Muscle of arm (tissue), 14 donors: ENCODE results near the gene CENPN. TPM values are rescaled to one million over a fixed set of nuclear protein-coding genes. Genes with fewer than 3 reads are reported as not detected.

ENCODE experiments used
- DNase-seq: peaks from one replicate; pipeline ENCODE4 v3.0.0-alpha.2; 2013
- long read RNA-seq, 11 donors: transcript quantifications; one replicate each; lab custom pipeline, GENCODE V29; 2026
- polyA plus RNA-seq, 12 donors: library from polyadenylated mRNA; unstranded; fragments of 120-200 nt; gene quantifications; one replicate each; pipeline ENCODE4 v1.2.1, GENCODE V29; 2013; ENCODE audit not compliant: insufficient read length in 12 of 12

CENPN gene
- 10 to 100 TPM in 10 of 12 donors, 1 to 10 TPM in 1, not detected in 1; 8.0 to 22.4 (median 14.9) TPM for polyA plus RNA-seq
- long read RNA-seq, donor 1, transcript CENPN-201 (7 exons, 1,398 nt), result major isoform, 7 of 8 reads
- long read RNA-seq, donor 1, partial matches to known transcripts, result 0 of 8 reads
- long read RNA-seq, donor 1, other reads (novel, unspliced or antisense), result 0 of 8 reads
- long read RNA-seq, donor 2, transcript CENPN-201 (7 exons, 1,398 nt), result major isoform, 8 of 10 reads
- long read RNA-seq, donor 2, partial matches to known transcripts, result 0 of 10 reads
- long read RNA-seq, donor 2, other reads (novel, unspliced or antisense), result 0 of 10 reads
- long read RNA-seq, donor 3, result 0 reads
- long read RNA-seq, donor 4, partial matches to known transcripts, result 0 of 3 reads
- long read RNA-seq, donor 4, other reads (novel, unspliced or antisense), result 0 of 3 reads
- long read RNA-seq, donor 5, partial matches to known transcripts, result 54 of 123 reads
- long read RNA-seq, donor 5, other reads (novel, unspliced or antisense), result 67 of 123 reads
- long read RNA-seq, donor 6, transcript CENPN-201 (7 exons, 1,398 nt), result major isoform, 5 of 7 reads
- long read RNA-seq, donor 6, partial matches to known transcripts, result 0 of 7 reads
- long read RNA-seq, donor 6, other reads (novel, unspliced or antisense), result 0 of 7 reads
- long read RNA-seq, donor 7, partial matches to known transcripts, result 0 of 4 reads
- long read RNA-seq, donor 7, other reads (novel, unspliced or antisense), result 0 of 4 reads
- long read RNA-seq, donor 8, partial matches to known transcripts, result 0 of 4 reads
- long read RNA-seq, donor 8, other reads (novel, unspliced or antisense), result 0 of 4 reads
- long read RNA-seq, donor 9, partial matches to known transcripts, result 0 of 4 reads
- long read RNA-seq, donor 9, other reads (novel, unspliced or antisense), result 0 of 4 reads
- long read RNA-seq, donor 10, partial matches to known transcripts, result 0 of 4 reads
- long read RNA-seq, donor 10, other reads (novel, unspliced or antisense), result 0 of 4 reads
- long read RNA-seq, donor 11, transcript CENPN-201 (7 exons, 1,398 nt), result major isoform, 7 of 15 reads
- long read RNA-seq, donor 11, partial matches to known transcripts, result 6 of 15 reads
- long read RNA-seq, donor 11, other reads (novel, unspliced or antisense), result 0 of 15 reads

- DNase-seq, result peak; percentile 99
These were observed at the start of gene CENPN, which contains the start of gene CMC2 for GRCh38 chr16:81006813-81007695. Gene CENPN, plus strand, starts transcription at chr16:81007214. Its CDS starts 4,726 bp downstream, at chr16:81011940. Gene CMC2, minus strand, starts transcription at chr16:81006885. Its CDS starts 9,491 bp downstream, at chr16:80997394.

- no peak for DNase-seq
These were observed 48.7 kb upstream of the CENPN start for GRCh38 chr16:80958284-80958683.

- DNase-seq, result no peak
These were observed 44.1 kb upstream of the CENPN start for GRCh38 chr16:80962879-80963278.

- no peak for DNase-seq
These were observed 42.7 kb upstream of the CENPN start for GRCh38 chr16:80964351-80964750.

- no peak for DNase-seq
These were observed 40.4 kb upstream of the CENPN start for GRCh38 chr16:80966617-80967016.

- DNase-seq, result no peak
These were observed 38.5 kb upstream of the CENPN start for GRCh38 chr16:80968386-80969113.

GRCh38 chr16:80969114-80969484 is 37.9 kb upstream of the CENPN start:
- DNase-seq, result no peak

- DNase-seq, result no peak
These were observed 35.2 kb upstream of the CENPN start for GRCh38 chr16:80971819-80972218.

- DNase-seq, result no peak
These were observed 34.4 kb upstream of the CENPN start for GRCh38 chr16:80972611-80973010.

GRCh38 chr16:80973991-80974390 is 33.0 kb upstream of the CENPN start:
- DNase-seq, result no peak

GRCh38 chr16:80974649-80975376 is 32.2 kb upstream of the CENPN start:
- DNase-seq, result no peak

GRCh38 chr16:80976946-80977345 is 30.1 kb upstream of the CENPN start:
- DNase-seq, result no peak

- no peak for DNase-seq
These were observed 25.9 kb upstream of the CENPN start for GRCh38 chr16:80981103-80981502.

- DNase-seq, result no peak
These were observed 24.4 kb upstream of the CENPN start for GRCh38 chr16:80982646-80983045.

GRCh38 chr16:80984124-80984892 is 22.7 kb upstream of the CENPN start:
- DNase-seq, result no peak

GRCh38 chr16:80985611-80986010 is 21.4 kb upstream of the CENPN start:
- DNase-seq, result no peak

GRCh38 chr16:80986557-80986956 is 20.5 kb upstream of the CENPN start:
- DNase-seq, result no peak

GRCh38 chr16:80988756-80989155 is 18.3 kb upstream of the CENPN start:
- DNase-seq, result no peak

GRCh38 chr16:80989801-80990200 is 17.2 kb upstream of the CENPN start:
- DNase-seq, result no peak
